HG03432 (cell line): ENCODE data around the gene CLIP4.

Experiments used
- ATAC-seq: cut with Tn5 transposase; IDR thresholded peaks from one replicate; pipeline ENCODE4 v1.9.1; 2021; ENCODE audit warnings: mild to moderate bottlenecking, moderate library complexity; ENCODE audit not compliant: unreplicated experiment

The CLIP4 gene

DNA sequence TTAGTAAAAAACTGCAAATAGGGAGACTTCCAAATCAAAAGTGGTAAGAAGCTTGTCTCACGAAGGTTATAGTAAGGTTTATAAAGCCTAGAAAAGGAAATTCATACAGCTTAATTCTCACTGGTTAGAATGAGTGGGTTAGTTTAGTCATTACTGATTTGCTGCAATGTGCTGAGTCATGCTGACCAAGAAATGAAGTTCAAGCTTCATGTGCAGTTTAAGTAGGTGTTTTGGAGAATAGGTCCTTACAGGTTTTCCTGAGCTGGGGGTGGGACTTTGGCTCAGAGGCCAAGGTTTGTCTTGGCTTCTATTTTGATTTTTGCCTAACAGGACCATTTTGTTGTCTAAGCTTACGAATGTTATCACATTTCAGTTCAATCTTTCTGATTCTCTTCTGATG is 15.1 kb downstream of the CLIP4 start:
- peak; percentile 78 for ATAC-seq

- no peak for ATAC-seq
Observed at GRCh38 chr2:29134933-29135332, 19.7 kb downstream of the CLIP4 start.

DNA sequence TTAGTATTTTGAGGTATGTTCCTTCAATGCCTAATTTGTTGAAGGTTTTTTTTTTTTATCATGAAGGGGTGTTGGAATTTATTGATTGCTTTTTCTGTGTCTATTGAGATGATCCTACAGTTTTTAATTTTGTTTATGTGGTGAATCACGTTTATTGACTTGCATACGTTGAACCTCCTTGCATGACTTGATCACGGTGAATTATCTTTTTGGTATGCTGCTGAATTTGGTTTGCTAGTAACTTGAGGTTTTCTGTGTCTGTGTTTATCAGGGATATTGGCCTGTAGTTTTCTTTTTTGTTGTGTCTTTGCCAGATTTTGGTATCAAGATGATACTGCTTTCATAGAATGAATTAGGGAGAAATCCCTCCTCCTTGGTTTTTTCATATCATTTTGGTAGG is 23.9 kb downstream of the CLIP4 start:
- ATAC-seq: no peak

GRCh38 chr2:29139731-29140130 is 24.5 kb downstream of the CLIP4 start:
- ATAC-seq: no peak

- ATAC-seq: no peak
Observed at GRCh38 chr2:29143657-29144056, 28.4 kb downstream of the CLIP4 start.

- no peak for ATAC-seq
Observed at GRCh38 chr2:29146197-29146596, 31.0 kb downstream of the CLIP4 start.

GRCh38 chr2:29147963-29148362 is 32.7 kb downstream of the CLIP4 start:
- no peak for ATAC-seq

GRCh38 chr2:29154610-29155009 is 39.4 kb downstream of the CLIP4 start:
- no peak for ATAC-seq

GRCh38 chr2:29155578-29155977 is 40.4 kb downstream of the CLIP4 start:
- no peak for ATAC-seq

DNA sequence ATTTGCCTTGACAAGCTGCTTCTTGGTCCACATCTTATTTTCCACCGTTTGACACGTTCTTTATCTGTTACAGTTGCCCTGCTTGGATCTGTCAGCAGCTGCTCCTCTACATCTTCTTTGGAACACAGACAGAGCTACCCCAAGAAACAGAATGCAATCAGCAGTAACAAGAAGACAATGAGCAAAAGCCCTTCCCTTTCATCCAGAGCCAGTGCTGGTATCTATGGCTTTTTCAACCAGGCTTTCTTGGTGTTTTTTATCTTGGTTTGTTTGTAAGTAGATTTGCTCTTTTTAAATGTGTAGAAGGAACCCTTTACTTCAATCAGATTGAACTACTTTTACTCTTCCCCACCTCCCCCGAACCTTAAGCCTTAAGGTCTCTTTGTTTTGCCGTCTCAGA is 41.9 kb downstream of the CLIP4 start:
- ATAC-seq: no peak

GRCh38 chr2:29159125-29159524 is 43.9 kb downstream of the CLIP4 start:
- no peak for ATAC-seq

DNA sequence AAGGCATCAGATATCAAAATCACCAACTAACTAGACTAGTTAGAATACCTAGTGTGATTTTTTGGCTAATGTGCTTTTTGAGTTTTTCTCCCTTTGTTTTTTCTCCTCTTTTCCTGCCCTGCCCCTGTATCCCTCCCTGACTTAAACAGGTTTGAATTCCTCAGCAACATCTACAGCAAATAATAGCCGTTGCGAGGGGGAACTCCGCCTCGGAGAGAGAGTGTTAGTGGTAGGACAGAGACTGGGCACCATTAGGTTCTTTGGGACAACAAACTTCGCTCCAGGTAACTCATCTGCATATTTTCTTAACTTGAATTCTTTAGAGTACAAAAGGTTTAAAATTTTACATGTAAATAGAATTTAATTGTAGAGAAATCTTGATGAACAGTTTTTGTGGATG is 45.0 kb downstream of the CLIP4 start:
- no peak for ATAC-seq

- ATAC-seq: no peak
Observed at GRCh38 chr2:29162204-29162928, 47.2 kb downstream of the CLIP4 start.

GRCh38 chr2:29164091-29164846 is 49.1 kb downstream of the CLIP4 start:
- no peak for ATAC-seq

GRCh38 chr2:29165362-29166241 is 50.4 kb downstream of the CLIP4 start:
- ATAC-seq: no peak

DNA sequence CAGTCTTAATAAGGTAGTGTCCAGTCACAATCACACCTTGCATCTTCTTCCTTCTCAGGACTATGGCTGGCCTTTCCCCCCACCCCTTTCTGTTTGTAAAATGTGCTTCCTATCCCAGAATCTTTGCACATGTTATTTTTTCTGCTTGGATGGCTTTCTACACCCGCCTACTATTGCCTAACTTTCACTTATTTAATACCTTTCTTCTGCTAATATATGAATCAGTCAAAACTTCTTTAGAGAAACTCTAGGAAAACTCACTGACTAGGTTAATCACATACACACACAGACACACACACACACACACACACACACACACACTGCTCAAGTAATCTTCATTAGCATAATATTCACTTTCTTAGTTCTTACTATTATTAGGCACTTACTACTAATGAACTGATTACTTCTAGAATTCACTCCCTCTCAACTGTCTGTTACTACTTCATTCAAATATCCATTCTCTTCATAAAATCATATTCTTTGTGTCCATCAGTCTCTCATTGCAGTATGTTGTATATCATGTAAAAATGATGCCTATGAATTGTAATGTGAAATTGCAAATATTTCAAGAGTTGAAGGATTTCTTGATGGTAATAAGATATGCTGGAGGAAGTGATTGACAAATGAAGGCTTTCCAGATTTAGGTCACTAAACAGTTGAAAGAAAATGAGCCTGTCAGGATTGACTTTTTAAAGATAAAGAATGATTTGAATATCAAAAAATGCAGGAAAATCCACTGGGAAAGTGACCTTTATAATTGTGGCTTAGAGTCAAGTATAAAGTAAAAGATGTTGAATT is 51.2 kb downstream of the CLIP4 start:
- no peak for ATAC-seq

DNA sequence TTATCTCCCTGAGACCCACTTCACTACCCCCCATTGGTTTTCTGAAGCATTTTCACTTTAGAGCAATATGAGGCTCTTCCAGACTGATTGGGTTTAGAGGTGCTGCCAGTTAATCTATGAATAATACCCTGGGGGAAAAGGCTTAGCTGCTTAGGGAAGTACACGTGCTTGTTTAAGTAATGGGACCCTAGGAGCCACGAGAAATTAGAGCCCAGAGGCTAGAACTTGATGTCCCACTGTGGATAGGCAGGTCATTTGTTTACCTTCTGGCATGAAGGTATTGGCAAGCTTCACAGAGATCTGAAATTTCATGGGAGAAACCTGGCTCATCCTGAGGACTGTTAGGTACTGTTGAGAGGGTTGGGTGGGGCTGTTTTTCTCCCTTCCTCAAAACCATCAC is 59.7 kb downstream of the CLIP4 start:
- ATAC-seq: no peak

GRCh38 chr2:29175338-29175737 is 60.1 kb downstream of the CLIP4 start:
- ATAC-seq: no peak

DNA sequence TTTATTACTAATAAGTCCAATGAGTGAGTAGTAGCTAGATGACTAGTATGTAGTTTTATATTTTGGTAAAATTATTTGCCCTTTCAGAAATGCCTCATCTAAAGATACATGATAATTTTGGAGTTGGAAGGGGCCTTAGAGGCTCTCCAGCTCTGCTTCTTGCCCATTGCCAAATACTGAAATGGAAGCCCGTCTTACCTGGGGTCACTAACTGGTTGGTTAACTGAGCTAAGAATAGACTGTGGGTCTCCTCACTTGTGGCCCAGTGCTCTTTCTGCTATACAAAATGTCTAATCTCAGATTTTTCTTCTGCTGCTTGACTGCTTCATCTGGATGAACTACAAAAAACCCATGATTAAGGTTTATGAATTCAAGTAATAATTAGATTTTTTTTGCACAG is 67.1 kb downstream of the CLIP4 start:
- no peak for ATAC-seq

- no peak for ATAC-seq
Observed at GRCh38 chr2:29182920-29183319, 67.7 kb downstream of the CLIP4 start.

GRCh38 chr2:29184531-29184930 is 69.3 kb downstream of the CLIP4 start:
- ATAC-seq: no peak
